Measurements from ENCODE around the gene SEC11A.
A peak's percentile ranks its signal among the peaks of the same experiment; 100 is the strongest.
"Not testable (repeated sequence)": the region's sequence is repeated elsewhere in the genome, so short reads cannot be mapped to it uniquely, and the experiment has no call there.

SEC11A gene

GRCh38 chr15:84690342-84690741, 25.6 kb downstream of the SEC11A start:
- no peak for FAIRE-seq
- no peak for DNase-seq (ENCODE audit: insufficient read length, low spot score)
- TF ChIP-seq POLR2A (IDR thresholded peaks at IDR 0.05; ENCODE audit: low read depth, low read length) (no peak), SPI1 (IDR thresholded peaks at IDR 0.05; ENCODE audit: low read depth, low read length) (no peak), POLR2AphosphoS5 (IDR thresholded peaks at IDR 0.05; ENCODE audit: low read depth, low read length) (no peak), TAF1 (IDR thresholded peaks at IDR 0.05; ENCODE audit: low read depth, low read length) (no peak), PAX5 (IDR thresholded peaks at IDR 0.05; ENCODE audit: insufficient read depth, low read length, severe bottlenecking) (no peak)

- no peak for DNase-seq (ENCODE audit: insufficient read length, low spot score)
- TF ChIP-seq POLR2A (IDR thresholded peaks at IDR 0.05; ENCODE audit: low read depth, low read length) = no peak
- no peak for TF ChIP-seq TAF1 (IDR thresholded peaks at IDR 0.05; ENCODE audit: low read depth, low read length)
- no peak for TF ChIP-seq SPI1 (IDR thresholded peaks at IDR 0.05; ENCODE audit: low read depth, low read length)
- TF ChIP-seq POLR2AphosphoS5 (IDR thresholded peaks at IDR 0.05; ENCODE audit: low read depth, low read length) = no peak
- TF ChIP-seq PAX5 (IDR thresholded peaks at IDR 0.05; ENCODE audit: insufficient read depth, low read length, severe bottlenecking) = no peak
- TF ChIP-seq POU2F2 (IDR thresholded peaks at IDR 0.05; ENCODE audit: low read depth, low read length) = no peak
- FAIRE-seq = no peak
Measured at GRCh38 chr15:84689858-84690257, 26.1 kb downstream of the SEC11A start.

- TF ChIP-seq SPI1 (IDR thresholded peaks at IDR 0.05; ENCODE audit: low read depth, low read length) = peak; percentile 83
- DNase-seq (ENCODE audit: insufficient read length, low spot score); FAIRE-seq: not testable (repeated sequence)
Measured at GRCh38 chr15:84686446-84686845, 29.5 kb downstream of the SEC11A start.

GRCh38 chr15:84685304-84685703, 30.6 kb downstream of the SEC11A start:
- no peak for DNase-seq (ENCODE audit: insufficient read length, low spot score)
- FAIRE-seq = no peak
- TF ChIP-seq SPI1 (IDR thresholded peaks at IDR 0.05; ENCODE audit: low read depth, low read length) (no peak), POLR2AphosphoS5 (IDR thresholded peaks at IDR 0.05; ENCODE audit: low read depth, low read length) (no peak), POLR2A (IDR thresholded peaks at IDR 0.05; ENCODE audit: low read depth, low read length) (no peak), TAF1 (IDR thresholded peaks at IDR 0.05; ENCODE audit: low read depth, low read length) (no peak), PAX5 (IDR thresholded peaks at IDR 0.05; ENCODE audit: insufficient read depth, low read length, severe bottlenecking) (no peak), POU2F2 (IDR thresholded peaks at IDR 0.05; ENCODE audit: low read depth, low read length) (no peak)

- FAIRE-seq = no peak
- no peak for TF ChIP-seq POU2F2 (IDR thresholded peaks at IDR 0.05; ENCODE audit: low read depth, low read length)
- no peak for TF ChIP-seq POLR2A (IDR thresholded peaks at IDR 0.05; ENCODE audit: low read depth, low read length)
- no peak for TF ChIP-seq PAX5 (IDR thresholded peaks at IDR 0.05; ENCODE audit: insufficient read depth, low read length, severe bottlenecking)
- no peak for TF ChIP-seq SPI1 (IDR thresholded peaks at IDR 0.05; ENCODE audit: low read depth, low read length)
- no peak for TF ChIP-seq TAF1 (IDR thresholded peaks at IDR 0.05; ENCODE audit: low read depth, low read length)
- no peak for TF ChIP-seq POLR2AphosphoS5 (IDR thresholded peaks at IDR 0.05; ENCODE audit: low read depth, low read length)
- no peak for DNase-seq (ENCODE audit: insufficient read length, low spot score)
Measured at GRCh38 chr15:84684092-84684491, 31.8 kb downstream of the SEC11A start.

GRCh38 chr15:84681831-84682230, 34.1 kb downstream of the SEC11A start:
- no peak for TF ChIP-seq POLR2AphosphoS5 (IDR thresholded peaks at IDR 0.05; ENCODE audit: low read depth, low read length)
- TF ChIP-seq PAX5 (IDR thresholded peaks at IDR 0.05; ENCODE audit: insufficient read depth, low read length, severe bottlenecking) = no peak
- no peak for TF ChIP-seq TAF1 (IDR thresholded peaks at IDR 0.05; ENCODE audit: low read depth, low read length)
- no peak for TF ChIP-seq POU2F2 (IDR thresholded peaks at IDR 0.05; ENCODE audit: low read depth, low read length)
- TF ChIP-seq POLR2A (IDR thresholded peaks at IDR 0.05; ENCODE audit: low read depth, low read length) = no peak
- no peak for TF ChIP-seq SPI1 (IDR thresholded peaks at IDR 0.05; ENCODE audit: low read depth, low read length)
- FAIRE-seq (no peak), DNase-seq (ENCODE audit: insufficient read length, low spot score) (no peak)

- TF ChIP-seq SPI1 (IDR thresholded peaks at IDR 0.05; ENCODE audit: low read depth, low read length) (no peak), POU2F2 (IDR thresholded peaks at IDR 0.05; ENCODE audit: low read depth, low read length) (no peak), TAF1 (IDR thresholded peaks at IDR 0.05; ENCODE audit: low read depth, low read length) (no peak), POLR2AphosphoS5 (IDR thresholded peaks at IDR 0.05; ENCODE audit: low read depth, low read length) (no peak), PAX5 (IDR thresholded peaks at IDR 0.05; ENCODE audit: insufficient read depth, low read length, severe bottlenecking) (no peak), POLR2A (IDR thresholded peaks at IDR 0.05; ENCODE audit: low read depth, low read length) (no peak)
- DNase-seq (ENCODE audit: insufficient read length, low spot score) (no peak), FAIRE-seq (no peak)
Measured at GRCh38 chr15:84671211-84671610, 44.7 kb downstream of the SEC11A start.

GRCh38 chr15:84669726-84670125, 46.2 kb downstream of the SEC11A start:
- TF ChIP-seq POLR2AphosphoS5 (IDR thresholded peaks at IDR 0.05; ENCODE audit: low read depth, low read length) = no peak
- TF ChIP-seq PAX5 (IDR thresholded peaks at IDR 0.05; ENCODE audit: insufficient read depth, low read length, severe bottlenecking) = no peak
- TF ChIP-seq SPI1 (IDR thresholded peaks at IDR 0.05; ENCODE audit: low read depth, low read length) = no peak
- TF ChIP-seq TAF1 (IDR thresholded peaks at IDR 0.05; ENCODE audit: low read depth, low read length) = no peak
- no peak for TF ChIP-seq POU2F2 (IDR thresholded peaks at IDR 0.05; ENCODE audit: low read depth, low read length)
- no peak for TF ChIP-seq POLR2A (IDR thresholded peaks at IDR 0.05; ENCODE audit: low read depth, low read length)
- FAIRE-seq (no peak), DNase-seq (ENCODE audit: insufficient read length, low spot score) (no peak)

GRCh38 chr15:84668221-84668982, 47.5 kb downstream of the SEC11A start:
- DNase-seq (ENCODE audit: insufficient read length, low spot score) (no peak), FAIRE-seq (no peak)
- TF ChIP-seq PAX5 (IDR thresholded peaks at IDR 0.05; ENCODE audit: insufficient read depth, low read length, severe bottlenecking) (no peak), SPI1 (IDR thresholded peaks at IDR 0.05; ENCODE audit: low read depth, low read length) (no peak), POLR2AphosphoS5 (IDR thresholded peaks at IDR 0.05; ENCODE audit: low read depth, low read length) (no peak), POLR2A (IDR thresholded peaks at IDR 0.05; ENCODE audit: low read depth, low read length) (no peak), POU2F2 (IDR thresholded peaks at IDR 0.05; ENCODE audit: low read depth, low read length) (no peak), TAF1 (IDR thresholded peaks at IDR 0.05; ENCODE audit: low read depth, low read length) (no peak)

GRCh38 chr15:84666373-84666772, 49.6 kb downstream of the SEC11A start:
- no peak for FAIRE-seq
- TF ChIP-seq POU2F2 (IDR thresholded peaks at IDR 0.05; ENCODE audit: low read depth, low read length) = no peak
- no peak for TF ChIP-seq SPI1 (IDR thresholded peaks at IDR 0.05; ENCODE audit: low read depth, low read length)
- no peak for TF ChIP-seq PAX5 (IDR thresholded peaks at IDR 0.05; ENCODE audit: insufficient read depth, low read length, severe bottlenecking)
- no peak for TF ChIP-seq TAF1 (IDR thresholded peaks at IDR 0.05; ENCODE audit: low read depth, low read length)
- TF ChIP-seq POLR2A (IDR thresholded peaks at IDR 0.05; ENCODE audit: low read depth, low read length) = no peak
- no peak for TF ChIP-seq POLR2AphosphoS5 (IDR thresholded peaks at IDR 0.05; ENCODE audit: low read depth, low read length)
- DNase-seq (ENCODE audit: insufficient read length, low spot score) = no peak

Measured in GM12891 (cell line).